Heart right ventricle (tissue), 16 donors: ENCODE results near the gene KDM1A. TPM values are rescaled to one million over a fixed set of nuclear protein-coding genes. Genes with fewer than 3 reads are reported as not detected.

Experiments
- ATAC-seq, 8 donors: fragments of 200-7000 bp; cut with Tn5 transposase; one replicate each; pipeline ENCODE4 v1.9.1; 2020; ENCODE audit warnings: mild to moderate bottlenecking in 8 of 8, moderate library complexity in 8 of 8, moderate number of reproducible peaks in 1 of 8
- DNase-seq, 2 donors: peaks; one replicate each; pipeline ENCODE4 v3.0.0-alpha.2; 2020
- H3K27ac ChIP-seq, 10 donors: fragments of 200-600 bp; sonication (generic) in 2 of 10; one replicate each; pipeline versions ENCODE4 v1.5.0 to v1.8.0; 2020 to 2022; ENCODE audit warnings: mild to moderate bottlenecking in 3 of 10
- H3K27me3 ChIP-seq, 7 donors: fragments of 200-600 bp; one replicate each; pipeline ENCODE4 v1.8.0; 2021 to 2022; ENCODE audit warnings: mild to moderate bottlenecking in 2 of 7
- H3K36me3 ChIP-seq, 9 donors: fragments of 200-600 bp; sonication (generic) in 1 of 9; one replicate each; pipeline versions ENCODE4 v1.5.0 to v1.8.0; 2020 to 2022; ENCODE audit warnings: mild to moderate bottlenecking in 2 of 9
- H3K4me1 ChIP-seq, 9 donors: fragments of 200-600 bp; sonication (generic) in 1 of 9; one replicate each; pipeline versions ENCODE4 v1.5.0 to v1.8.0; 2020 to 2022; ENCODE audit warnings: mild to moderate bottlenecking in 4 of 9
- H3K4me3 ChIP-seq, 10 donors: fragments of 200-600 bp; sonication (generic) in 2 of 10; one replicate each; pipeline versions ENCODE4 v1.5.0 to v1.8.0; 2020 to 2022; ENCODE audit warnings: mild to moderate bottlenecking in 7 of 10, moderate library complexity in 2 of 10
- H3K9me3 ChIP-seq, 11 donors: fragments of 200-600 bp in 10 of 11; sonication (generic) in 2 of 11; one replicate each; pipeline versions ENCODE4 v1.5.0 to v1.8.0; 2013 to 2022; ENCODE audit warnings: mild to moderate bottlenecking in 2 of 11, control low read depth in 1 of 11, moderate library complexity in 1 of 11
- WGBS, 2 donors: extraction: QIAGEN DNeasy Blood & Tissue Kit; methylation state at CpG; one replicate each; pipeline ENCODE4 v1.1.7; 2013; ENCODE audit warnings: inconsistent platforms in 1 of 2; 5-methylcytosine and 5-hydroxymethylcytosine counted together
- intact Hi-C, 10 donors: fragments of 100-400 bp; cut with DNase I; formaldehyde crosslinking; loops; one replicate each; pipeline versions ENCODE4 v1.11.1 to v1.14.2; 2022
- polyA plus RNA-seq, 2 donors: library from polyadenylated mRNA; stranded (reverse); fragments of 200-250 nt; gene quantifications; one replicate each; pipeline ENCODE4 v1.2.3, GENCODE V29; 2013
- total RNA-seq, 10 donors: library from RNA; stranded (reverse); fragmentation: NEBNext Ultra II Directional in 3 of 10; extraction: Animal tissue kit (Norgen Biotek cat#: 25700) in 3 of 10; gene quantifications; one replicate each; pipeline versions ENCODE4 v1.2.1 to v1.2.4, GENCODE V29; 2021 to 2023
- TF ChIP-seq, protein P1 (sequence below), 9 donors: fragments of 200-600 bp; sonication (generic) in 2 of 9; IDR thresholded peaks; one replicate each; pipeline versions ENCODE4 v1.5.0 to v1.8.0; 2021 to 2022; ENCODE audit warnings: antibody characterized with exemption in 9 of 9, mild to moderate bottlenecking in 5 of 9, moderate library complexity in 1 of 9
- donor health status: Arrhythmogenic right ventricular cardiomyopathy.
- donor health status: ischemic (EF 13 %, LVEDD 7.1; RV severe dilation, severe dysfunction).
- donor health status: healthy with polysubstance abuse.
- donor health status: DM: no; HTN: yes; CAD: no.
- donor health status: DM: no; HTN: no; CAD: no.
- donor health status: ischemic (EF 25% LVEDD 6.9; RV normal size, moderate dysfunction).
- donor health status: ischemic (EF 25% LVEDD 5.7; RV mildly dilated, moderate dysfunction).
- donor health status: healthy.
- donor health status: DM: yes; HTN: yes; CAD: no.
- donor health status: Ischemic cardiomyopathy.
- donor health status: ischemic (EF 35%, LVEDD 5.7; RV mildly dilated, moderate dysfunction).
- donor health status: nonischemic (EF 11% LVEDD 7.7; RV severe dilation, severe dysfunction).
- donor health status: DM: yes; HTN: yes; CAD: no.
- donor health status: PGD.
- donor health status: ischemic (EF 29% LVEDD 5.4; RV normal size, mild dysfunction).
- donor health status: nonischemic (EF 23%, LVEDD 6.1; RV moderate dilation, normal function).

KDM1A gene
- total and polyA plus RNA-seq, 12 donors, result 12.4 to 35.0 (median 27.3) TPM

DNA sequence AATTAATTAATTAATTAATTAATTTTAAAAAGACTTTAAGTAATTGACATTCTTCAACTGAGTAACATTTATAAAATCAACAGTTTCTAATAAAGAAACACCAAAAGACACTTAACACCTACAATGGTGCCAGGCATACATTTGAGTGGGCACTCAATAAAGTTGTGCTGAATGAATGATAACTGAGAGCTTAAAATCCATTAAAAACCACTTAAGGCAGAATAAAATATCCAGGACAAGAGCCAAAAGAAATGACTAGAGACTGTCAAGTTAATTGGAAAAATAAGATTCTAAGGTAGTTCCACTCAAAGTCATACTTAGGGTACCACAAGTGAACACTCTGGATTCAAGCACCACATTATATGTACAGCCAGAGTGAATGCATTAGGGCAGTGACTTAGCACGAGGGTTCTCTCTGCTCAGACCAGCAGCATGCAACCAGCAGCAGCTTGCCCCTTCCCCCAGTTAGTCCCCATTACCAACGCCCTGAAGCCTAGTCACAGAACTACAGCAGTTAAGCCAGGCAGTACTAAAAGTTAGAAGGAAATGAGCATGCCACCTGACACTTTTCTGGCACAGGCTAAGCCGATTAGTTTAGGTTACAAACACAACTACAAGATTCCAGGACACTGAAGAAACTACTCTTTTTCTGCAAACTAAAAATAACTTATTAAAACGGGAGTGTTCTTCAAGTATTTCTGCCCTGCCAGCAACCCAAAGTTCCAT lies 102.9 kb downstream of the KDM1A start:
- TF ChIP-seq, protein P1, sequence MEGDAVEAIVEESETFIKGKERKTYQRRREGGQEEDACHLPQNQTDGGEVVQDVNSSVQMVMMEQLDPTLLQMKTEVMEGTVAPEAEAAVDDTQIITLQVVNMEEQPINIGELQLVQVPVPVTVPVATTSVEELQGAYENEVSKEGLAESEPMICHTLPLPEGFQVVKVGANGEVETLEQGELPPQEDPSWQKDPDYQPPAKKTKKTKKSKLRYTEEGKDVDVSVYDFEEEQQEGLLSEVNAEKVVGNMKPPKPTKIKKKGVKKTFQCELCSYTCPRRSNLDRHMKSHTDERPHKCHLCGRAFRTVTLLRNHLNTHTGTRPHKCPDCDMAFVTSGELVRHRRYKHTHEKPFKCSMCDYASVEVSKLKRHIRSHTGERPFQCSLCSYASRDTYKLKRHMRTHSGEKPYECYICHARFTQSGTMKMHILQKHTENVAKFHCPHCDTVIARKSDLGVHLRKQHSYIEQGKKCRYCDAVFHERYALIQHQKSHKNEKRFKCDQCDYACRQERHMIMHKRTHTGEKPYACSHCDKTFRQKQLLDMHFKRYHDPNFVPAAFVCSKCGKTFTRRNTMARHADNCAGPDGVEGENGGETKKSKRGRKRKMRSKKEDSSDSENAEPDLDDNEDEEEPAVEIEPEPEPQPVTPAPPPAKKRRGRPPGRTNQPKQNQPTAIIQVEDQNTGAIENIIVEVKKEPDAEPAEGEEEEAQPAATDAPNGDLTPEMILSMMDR (IDR thresholded peaks at IDR 0.05), result no peak

DNA sequence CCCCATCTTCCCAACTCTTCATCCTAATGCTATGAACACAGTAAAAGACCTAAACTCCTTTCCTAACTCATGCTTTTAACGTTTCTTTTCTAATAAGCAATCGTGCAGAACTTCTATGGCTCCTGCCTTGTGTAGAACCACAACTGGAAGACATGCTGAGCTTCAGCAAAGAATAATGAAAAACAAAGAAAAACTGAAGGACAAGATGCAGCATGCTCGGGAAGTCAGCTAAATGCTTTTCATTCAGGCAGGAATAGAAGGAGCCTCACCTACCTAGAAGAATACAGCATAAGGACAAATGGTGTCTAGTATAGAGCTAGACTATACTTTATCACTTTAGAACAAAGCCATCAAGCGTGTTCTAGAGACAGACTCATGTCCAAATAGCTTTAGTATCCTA lies 103.5 kb downstream of the KDM1A start:
- Histone ChIP-seq H3K4me1 (peaks cover 7 to 89% (median 75%) of the 10 kb centered on the region in 9 donors), H3K27ac (peak overlapping the region in 5 of 10 donors; percentile 8 to 68 (median 42)), H3K27me3 (no peaks in the 10 kb centered on the region), H3K36me3 (no peaks in the 10 kb centered on the region), H3K9me3 (no peaks in the 10 kb centered on the region), H3K4me3 (no peak overlapping the region)
- DNase-seq (no peak), ATAC-seq (no peak)
- WGBS, 2 donors, result 54 to 55% methylated on average over 4 of the region's 4 CpGs
- TF ChIP-seq, protein P1 (IDR thresholded peaks at IDR 0.05), result no peak
- intact Hi-C loops, result loop anchor here in 3 of 10 donors (5.0 kb wide), 2 partner anchors 40 to 45 kb away; partner anchors contain the start of gene LUZP1 (in 2 of the 3)

More for the DNA sequence above, 102.9 kb downstream of the KDM1A start:
- DNase-seq, result peak in 1 of 2 donors; percentile 32
- WGBS, 2 donors, result 4 to 5% methylated on average over 4 of the region's 4 CpGs
- Histone ChIP-seq H3K27ac (peak overlapping the region in 5 of 10 donors; percentile 8 to 68 (median 42)), H3K4me1 (peaks cover 7 to 94% (median 75%) of the 10 kb centered on the region in 9 donors), H3K4me3 (no peak overlapping the region), H3K9me3 (no peaks in the 10 kb centered on the region), H3K36me3 (no peaks in the 10 kb centered on the region), H3K27me3 (no peaks in the 10 kb centered on the region)
- ATAC-seq, result peak in 7 of 8 donors; percentile 18 to 63 (median 43)
- intact Hi-C loops, result loop anchor here in 3 of 10 donors (5.0 kb wide), 2 partner anchors 40 to 45 kb away; partner anchors contain the start of gene LUZP1 (in 2 of the 3)

DNA sequence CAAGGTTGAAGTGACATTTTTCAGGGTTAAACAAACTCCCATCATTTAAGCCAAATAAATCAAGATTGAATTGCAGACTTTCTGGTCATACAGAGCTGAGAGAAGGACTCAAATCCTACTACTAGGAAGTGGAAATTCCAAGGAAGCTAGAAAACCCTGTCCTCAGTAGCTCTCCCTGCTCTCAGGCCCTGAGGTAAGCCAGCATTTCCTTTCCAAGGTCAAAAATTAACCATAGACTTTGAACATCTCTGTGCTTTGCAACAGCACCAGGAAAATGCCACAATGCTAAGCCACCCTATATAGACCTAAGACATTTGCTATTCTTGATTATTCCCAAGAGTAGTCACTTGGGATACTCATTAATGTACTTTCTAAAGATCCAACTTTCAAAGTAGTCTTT lies 104.3 kb downstream of the KDM1A start:
- H3K4me3 ChIP-seq, result no peak overlapping the region
- H3K9me3 ChIP-seq, result no peaks in the 10 kb centered on the region
- no peak for DNase-seq
- H3K4me1 ChIP-seq, result peaks cover 7 to 91% (median 74%) of the 10 kb centered on the region in 9 donors
- TF ChIP-seq, protein P1 (IDR thresholded peaks at IDR 0.05), result no peak
- no peaks in the 10 kb centered on the region for H3K36me3 ChIP-seq
- no peaks in the 10 kb centered on the region for H3K27me3 ChIP-seq
- intact Hi-C loops, result loop anchor here in 3 of 10 donors (5.0 kb wide), 2 partner anchors 39 to 44 kb away; partner anchors contain the start of gene LUZP1 (in 2 of the 3)
- ATAC-seq, result no peak
- no peak overlapping the region for H3K27ac ChIP-seq

DNA sequence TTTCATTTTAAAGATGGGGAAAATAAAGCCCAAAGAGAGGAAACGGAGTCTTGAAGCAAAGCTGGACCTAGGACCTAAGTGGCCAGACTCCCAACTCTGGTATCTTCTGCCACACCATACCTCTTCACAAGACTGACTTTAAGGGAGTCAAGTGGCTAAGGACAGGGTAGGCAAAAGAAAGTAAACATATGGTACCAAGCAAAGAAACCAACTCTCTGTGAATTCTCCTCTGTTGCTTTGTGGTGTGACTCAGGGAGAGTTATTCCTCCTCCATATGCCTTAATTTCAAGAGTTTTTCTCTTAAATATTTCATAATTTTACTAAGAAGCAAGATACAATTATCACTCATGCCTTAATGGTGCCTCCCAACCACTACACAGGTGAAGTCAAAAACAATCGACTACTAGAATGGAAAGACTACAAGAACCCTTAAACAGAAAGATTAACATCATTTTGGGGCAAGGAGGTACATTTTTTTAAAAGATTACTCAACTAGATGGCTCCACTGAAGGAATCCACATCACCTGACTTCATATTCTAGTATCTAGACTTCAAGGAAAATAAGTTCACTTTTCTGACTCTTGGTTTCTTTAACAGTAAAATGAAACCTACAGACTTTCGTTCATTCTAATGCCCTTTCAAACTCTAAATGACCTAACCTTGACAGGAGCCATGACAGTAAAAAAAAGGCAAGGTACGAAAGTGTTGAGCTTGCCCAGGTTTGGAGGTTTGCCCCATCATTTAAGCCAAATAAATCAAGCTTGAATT lies 105.2 kb downstream of the KDM1A start:
- Histone ChIP-seq H3K27me3 (no peaks in the 10 kb centered on the region), H3K27ac (no peak overlapping the region), H3K4me3 (no peak overlapping the region), H3K4me1 (peaks cover 4 to 90% (median 65%) of the 10 kb centered on the region in 9 donors), H3K36me3 (no peaks in the 10 kb centered on the region), H3K9me3 (no peaks in the 10 kb centered on the region)
- WGBS, 2 donors, result 94% methylated on average over 4 of the region's 4 CpGs
- TF ChIP-seq, protein P1 (IDR thresholded peaks at IDR 0.05), result no peak
- DNase-seq (no peak), ATAC-seq (no peak)
- intact Hi-C loops, result loop anchor here in 3 of 10 donors (5.0 kb wide), 2 partner anchors 38 to 43 kb away; partner anchors contain the start of gene LUZP1 (in 2 of the 3)
